Gastrocnemius medialis (tissue), 4 donors: Measurements from ENCODE around the gene AKIP1. TPM values are rescaled to one million over a fixed set of nuclear protein-coding genes. Genes with fewer than 3 reads are reported as not detected.
"Not testable (repeated sequence)": the region's sequence is repeated elsewhere in the genome, so short reads cannot be mapped to it uniquely, and the experiment has no call there.

Experiments used
- ATAC-seq, 2 donors: fragments of 150-250 bp; one replicate each; pipeline ENCODE4 v1.9.1; 2016
- DNase-seq, 2 donors: peaks; one replicate each; pipeline ENCODE4 v3.0.0-alpha.2; 2019
- H3K27ac ChIP-seq, 4 donors: fragments of 200-600 bp; sonication (generic); 1 replicate in 1 of 4; 2 replicates in 3 of 4; pipeline ENCODE4 v1.5.1; 2016 to 2018; ENCODE audit warnings: mild to moderate bottlenecking in 2 of 4, moderate library complexity in 1 of 4
- H3K27me3 ChIP-seq, 3 donors: fragments of 200-600 bp; sonication (generic) in 2 of 3; 1 replicate in 1 of 3; 2 replicates in 2 of 3; pipeline versions ENCODE4 v1.5.1 to v1.6.0; 2016 to 2019; ENCODE audit warnings: mild to moderate bottlenecking in 1 of 3, moderate library complexity in 1 of 3
- H3K36me3 ChIP-seq, 2 donors: fragments of 200-600 bp; sonication (generic) in 1 of 2; one replicate each; pipeline ENCODE4 v1.5.1; 2017 to 2018
- H3K4me1 ChIP-seq, 2 donors: fragments of 200-600 bp; sonication (generic) in 1 of 2; one replicate each; pipeline ENCODE4 v1.5.1; 2016 to 2017; ENCODE audit warnings: mild to moderate bottlenecking in 2 of 2
- H3K4me3 ChIP-seq, 4 donors: fragments of 200-600 bp; sonication (generic) in 3 of 4; 1 replicate in 1 of 4; 2 replicates in 3 of 4; pipeline ENCODE4 v1.5.1; 2016 to 2019; ENCODE audit warnings: mild to moderate bottlenecking in 2 of 4
- H3K9me3 ChIP-seq, 3 donors: fragments of 200-600 bp; sonication (generic) in 2 of 3; 1 replicate in 1 of 3; 2 replicates in 2 of 3; pipeline ENCODE4 v1.5.1; 2016 to 2019
- POLR2A ChIP-seq, 2 donors: fragments of 450-650 bp; IDR thresholded peaks; one replicate each; pipeline ENCODE4 v1.6.1; 2017; ENCODE audit warnings: antibody characterized with exemption in 2 of 2, mild to moderate bottlenecking in 2 of 2, moderate library complexity in 2 of 2
- in situ Hi-C, 4 donors: fragments of 200-750 bp; cut with MboI; loops; one replicate each; pipeline versions ENCODE4 v1.15.0 to v1.8.0; 2017; ENCODE audit warnings: low sequenced_read_pairs in 4 of 4
- intact Hi-C: fragments of 100-400 bp; cut with DNase I; formaldehyde crosslinking; loops from one replicate; pipeline ENCODE4 v1.15.1; 2023; ENCODE audit warnings: low total_unique reads
- total RNA-seq, 4 donors: library from RNA; depleted of rRNA; stranded (reverse); fragments of >200 nt; gene quantifications; one replicate each; pipeline versions ENCODE4 v1.1.0 to v1.2.3, GENCODE V29; 2016
- TF ChIP-seq, protein P1 (sequence below), 5 experiments: fragments of 450-650 bp in 3 of 5; fragments of 200-600 bp in 2 of 5; sonication (generic) in 2 of 5; IDR thresholded peaks in 4 of 5; conservative IDR thresholded peaks in 1 of 5; 1 replicate in 4 of 5; 2 replicates in 1 of 5; pipeline ENCODE4 v1.5.1; 2016 to 2019; ENCODE audit warnings: antibody characterized with exemption in 5 of 5, mild to moderate bottlenecking in 3 of 5, moderate library complexity in 3 of 5

The AKIP1 gene
- total RNA-seq, 4 donors from 2014 or later, result 13.8 to 33.5 (median 25.0) TPM

DNA sequence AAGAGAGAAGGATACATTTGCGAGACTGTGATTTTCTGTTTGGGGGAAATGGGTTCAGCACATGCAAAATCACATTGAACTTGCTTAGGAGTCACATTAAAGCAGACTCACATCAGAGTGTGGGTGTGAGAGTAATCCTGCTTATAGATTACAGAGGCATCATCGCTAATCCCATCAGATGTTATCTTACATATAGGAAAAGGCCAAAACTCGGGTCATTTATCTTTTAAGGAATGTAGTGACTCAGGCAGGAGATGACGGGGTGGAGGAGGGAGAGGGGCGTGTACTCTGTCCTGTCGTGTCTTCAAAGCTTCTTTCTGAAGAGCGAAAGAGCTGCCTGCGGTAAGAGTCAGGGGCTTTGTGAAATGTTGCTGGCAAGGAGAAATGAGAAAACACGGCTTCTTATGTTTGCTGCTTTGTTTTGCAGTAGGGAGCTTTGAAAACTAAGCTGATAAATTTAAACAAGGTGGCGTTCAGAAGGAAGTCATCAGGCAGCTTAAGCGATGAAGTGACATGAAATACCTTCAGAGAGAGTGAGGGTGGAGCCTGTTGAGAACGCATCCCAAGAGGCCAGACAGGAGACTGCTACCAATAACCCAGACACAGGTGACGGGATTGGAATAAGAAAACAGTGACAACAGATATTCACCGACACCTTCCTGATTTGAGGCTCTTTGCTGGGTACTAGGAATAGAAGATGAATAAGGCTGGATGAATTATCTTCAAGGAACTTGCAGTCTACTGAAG is 23.9 kb downstream of the AKIP1 start:
- no peak for ATAC-seq
- Histone ChIP-seq H3K36me3 (no peaks in the 10 kb centered on the region), H3K27ac (no peak overlapping the region), H3K4me3 (no peak overlapping the region), H3K9me3 (no peaks in the 10 kb centered on the region), H3K4me1 (no peaks in the 10 kb centered on the region), H3K27me3 (no peaks in the 10 kb centered on the region)
- TF ChIP-seq, protein P1, sequence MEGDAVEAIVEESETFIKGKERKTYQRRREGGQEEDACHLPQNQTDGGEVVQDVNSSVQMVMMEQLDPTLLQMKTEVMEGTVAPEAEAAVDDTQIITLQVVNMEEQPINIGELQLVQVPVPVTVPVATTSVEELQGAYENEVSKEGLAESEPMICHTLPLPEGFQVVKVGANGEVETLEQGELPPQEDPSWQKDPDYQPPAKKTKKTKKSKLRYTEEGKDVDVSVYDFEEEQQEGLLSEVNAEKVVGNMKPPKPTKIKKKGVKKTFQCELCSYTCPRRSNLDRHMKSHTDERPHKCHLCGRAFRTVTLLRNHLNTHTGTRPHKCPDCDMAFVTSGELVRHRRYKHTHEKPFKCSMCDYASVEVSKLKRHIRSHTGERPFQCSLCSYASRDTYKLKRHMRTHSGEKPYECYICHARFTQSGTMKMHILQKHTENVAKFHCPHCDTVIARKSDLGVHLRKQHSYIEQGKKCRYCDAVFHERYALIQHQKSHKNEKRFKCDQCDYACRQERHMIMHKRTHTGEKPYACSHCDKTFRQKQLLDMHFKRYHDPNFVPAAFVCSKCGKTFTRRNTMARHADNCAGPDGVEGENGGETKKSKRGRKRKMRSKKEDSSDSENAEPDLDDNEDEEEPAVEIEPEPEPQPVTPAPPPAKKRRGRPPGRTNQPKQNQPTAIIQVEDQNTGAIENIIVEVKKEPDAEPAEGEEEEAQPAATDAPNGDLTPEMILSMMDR (IDR thresholded peaks at IDR 0.05 in 4 of 5, conservative IDR thresholded peaks at IDR 0.05 in 1 of 5), result no peak
- no peak for TF ChIP-seq POLR2A (IDR thresholded peaks at IDR 0.05)
- intact Hi-C loops, result no loop called here
- no peak for DNase-seq
- in situ Hi-C loops, result no loop called here

DNA sequence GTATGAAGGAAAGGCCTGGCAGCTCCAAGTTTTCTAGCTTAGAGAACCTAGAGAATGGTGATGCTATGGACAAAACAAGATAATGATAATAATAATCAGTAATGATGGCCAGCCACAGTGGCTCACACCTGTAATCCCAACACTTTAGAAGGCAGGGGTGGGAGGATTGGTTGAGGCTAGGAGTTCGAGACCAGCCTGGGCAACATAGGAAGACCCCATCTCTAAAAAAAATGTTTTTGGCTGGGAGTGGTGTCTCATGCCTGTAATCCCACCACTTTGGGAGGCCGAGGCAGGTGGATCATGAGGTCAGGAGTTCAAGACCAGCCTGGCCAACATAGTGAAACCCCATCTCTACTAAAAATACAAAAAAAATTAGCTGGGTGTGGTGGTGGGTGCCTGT is 24.8 kb downstream of the AKIP1 start:
- intact Hi-C loops, in situ Hi-C loops, ATAC-seq: not testable (repeated sequence)

DNA sequence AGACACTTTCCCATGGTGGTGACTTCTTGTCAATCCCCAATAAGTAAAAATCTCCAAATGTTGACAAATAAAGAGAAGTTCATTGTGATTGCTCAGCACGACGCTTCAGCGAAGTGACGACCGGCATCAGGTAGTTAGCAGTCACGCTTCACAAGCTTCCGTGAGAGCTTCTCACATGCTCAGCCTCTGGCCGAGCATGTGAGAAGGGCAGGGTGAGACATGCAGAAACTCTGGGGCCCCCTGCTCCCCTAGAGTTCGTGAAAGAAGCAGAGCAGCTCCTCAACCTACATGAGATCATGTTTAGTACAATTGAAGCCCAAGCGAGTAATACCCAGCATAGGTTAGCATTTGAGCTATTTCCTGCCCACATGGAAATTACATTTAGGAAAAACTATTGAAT is 26.2 kb downstream of the AKIP1 start:
- H3K27me3 ChIP-seq, result no peaks in the 10 kb centered on the region
- no peaks in the 10 kb centered on the region for H3K9me3 ChIP-seq
- H3K27ac ChIP-seq, result no peak overlapping the region
- no peak for ATAC-seq
- no peak for TF ChIP-seq POLR2A (IDR thresholded peaks at IDR 0.05)
- TF ChIP-seq, protein P1 (IDR thresholded peaks at IDR 0.05 in 4 of 5, conservative IDR thresholded peaks at IDR 0.05 in 1 of 5), result no peak
- no peaks in the 10 kb centered on the region for H3K4me1 ChIP-seq
- H3K4me3 ChIP-seq, result no peak overlapping the region
- no peaks in the 10 kb centered on the region for H3K36me3 ChIP-seq
- intact Hi-C loops (no loop called here), in situ Hi-C loops (no loop called here)
- no peak for DNase-seq

More for the DNA sequence above, 24.8 kb downstream of the AKIP1 start:
- H3K9me3 ChIP-seq, DNase-seq, H3K27ac ChIP-seq, H3K27me3 ChIP-seq, H3K4me1 ChIP-seq, H3K4me3 ChIP-seq, H3K36me3 ChIP-seq: not testable (repeated sequence)

DNA sequence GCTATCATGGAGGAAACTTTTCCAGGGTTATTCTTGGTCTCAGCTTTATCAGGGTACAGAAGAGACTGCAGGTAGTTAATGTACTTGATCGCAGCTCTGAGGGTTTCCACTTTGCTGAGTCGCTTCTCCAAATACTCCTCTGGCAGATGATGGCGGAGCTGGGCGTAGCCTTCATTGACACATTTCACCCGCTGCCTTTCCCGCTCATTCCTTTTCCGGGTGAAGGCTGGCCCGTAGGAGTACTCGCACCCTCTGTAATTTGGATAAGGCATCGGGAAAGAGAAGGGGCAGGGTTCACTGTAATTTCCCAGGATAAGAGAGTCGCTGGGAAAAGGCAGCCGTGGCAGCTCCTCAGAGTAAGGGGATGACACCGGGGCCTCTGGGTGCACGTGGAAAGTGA is 26.7 kb downstream of the AKIP1 start:
- Histone ChIP-seq H3K36me3 (no peaks in the 10 kb centered on the region), H3K27ac (no peak overlapping the region), H3K9me3 (no peaks in the 10 kb centered on the region), H3K27me3 (no peaks in the 10 kb centered on the region), H3K4me3 (no peak overlapping the region), H3K4me1 (no peaks in the 10 kb centered on the region)
- in situ Hi-C loops, result no loop called here
- TF ChIP-seq, protein P1 (IDR thresholded peaks at IDR 0.05 in 4 of 5, conservative IDR thresholded peaks at IDR 0.05 in 1 of 5), result no peak
- TF ChIP-seq POLR2A (IDR thresholded peaks at IDR 0.05), result no peak
- no peak for ATAC-seq
- intact Hi-C loops, result no loop called here
- DNase-seq, result no peak

DNA sequence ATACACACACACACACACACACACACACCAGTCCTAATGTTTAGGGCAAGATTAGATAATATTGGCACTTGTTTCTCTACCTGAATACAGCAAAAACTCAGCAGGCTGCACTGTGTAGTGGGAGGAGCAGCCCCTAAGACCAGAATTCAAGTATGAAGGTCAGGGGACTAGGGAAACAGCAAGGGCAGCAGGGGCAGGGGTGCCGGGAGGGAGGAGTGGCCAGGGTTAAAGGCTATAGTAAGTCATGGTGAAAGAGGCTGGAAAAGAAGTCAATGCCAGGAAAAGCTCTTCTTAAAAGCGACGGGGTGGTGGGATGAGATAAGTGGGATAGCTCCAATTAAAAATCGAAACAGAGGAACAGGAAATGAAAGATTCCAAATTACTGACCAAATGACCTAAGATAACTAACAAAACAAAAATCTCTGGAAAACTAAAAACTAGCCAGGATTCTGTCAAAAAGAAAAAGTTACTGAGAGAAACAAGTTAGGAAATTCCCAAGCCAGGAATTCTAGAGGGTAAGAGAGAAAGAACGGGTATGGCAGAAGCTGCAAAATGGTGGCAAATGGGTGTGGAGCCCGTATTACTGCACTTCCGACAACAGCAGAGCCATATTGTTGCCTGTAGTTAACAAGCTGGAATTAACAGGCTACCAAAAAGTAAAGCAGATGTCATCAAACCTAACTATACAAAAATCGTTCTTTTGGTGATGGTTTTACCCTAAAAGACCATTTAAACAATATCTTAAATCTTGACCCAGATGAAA is 30.5 kb downstream of the AKIP1 start:
- Histone ChIP-seq H3K27me3 (no peaks in the 10 kb centered on the region), H3K27ac (no peak overlapping the region), H3K4me3 (no peak overlapping the region), H3K9me3 (no peaks in the 10 kb centered on the region), H3K36me3 (no peaks in the 10 kb centered on the region), H3K4me1 (no peaks in the 10 kb centered on the region)
- in situ Hi-C loops, result no loop called here
- ATAC-seq (no peak), DNase-seq (no peak)
- TF ChIP-seq POLR2A (IDR thresholded peaks at IDR 0.05), result no peak
- TF ChIP-seq, protein P1 (IDR thresholded peaks at IDR 0.05 in 4 of 5, conservative IDR thresholded peaks at IDR 0.05 in 1 of 5), result no peak
- intact Hi-C loops, result no loop called here
